Adrenal gland (tissue), 12 donors: ENCODE data around the gene RPL35. TPM values are rescaled to one million over a fixed set of nuclear protein-coding genes. Genes with fewer than 3 reads are reported as not detected.

Experiments used
- DNase-seq, 7 donors: peaks; one replicate each; pipeline ENCODE4 v3.0.0-alpha.2; 2019 to 2020
- H3K27ac ChIP-seq, 5 donors: fragments of 200-600 bp; sonication (generic) in 4 of 5; 1 replicate in 3 of 5; 2 replicates in 2 of 5; pipeline versions ENCODE4 v1.5.1 to v1.8.0; 2016 to 2020; ENCODE audit warnings: mild to moderate bottlenecking in 1 of 5
- H3K27me3 ChIP-seq: fragments of 200-600 bp; 2 replicates; pipeline ENCODE4 v1.8.0; 2021
- H3K36me3 ChIP-seq, 2 donors: fragments of 200-600 bp; replicated peaks in 1 of 2; 1 replicate in 1 of 2; 2 replicates in 1 of 2; pipeline versions ENCODE4 v1.5.1 to v1.8.0; 2018 to 2022
- H3K4me1 ChIP-seq, 2 donors: fragments of 200-600 bp; replicated peaks in 1 of 2; 1 replicate in 1 of 2; 2 replicates in 1 of 2; pipeline versions ENCODE4 v1.5.1 to v1.8.0; 2018 to 2021
- H3K4me3 ChIP-seq, 4 donors: fragments of 200-600 bp; sonication (generic) in 3 of 4; one replicate each; pipeline ENCODE4 v1.5.1; 2016 to 2018
- H3K9me3 ChIP-seq, 3 donors: fragments of 200-600 bp; sonication (generic) in 1 of 3; replicated peaks in 1 of 3; 1 replicate in 2 of 3; 2 replicates in 1 of 3; pipeline versions ENCODE4 v1.5.1 to v1.8.0; 2016 to 2021
- POLR2A ChIP-seq, 2 donors: fragments of 450-650 bp; IDR thresholded peaks; one replicate each; pipeline ENCODE4 v1.6.1; 2017; ENCODE audit warnings: antibody characterized with exemption in 2 of 2, mild to moderate bottlenecking in 2 of 2, moderate library complexity in 1 of 2
- WGBS, 4 donors: extraction: QIAGEN DNeasy Blood & Tissue Kit in 2 of 4; methylation state at CpG; one replicate each; pipeline versions ENCODE4 v1.1.5 to v1.1.7; 2013 to 2017; 5-methylcytosine and 5-hydroxymethylcytosine counted together
- intact Hi-C, 2 donors: fragments of 100-400 bp; cut with DNase I; formaldehyde crosslinking; loops; one replicate each; pipeline versions ENCODE4 v1.14.1 to v1.15.0; 2022 to 2023
- polyA plus RNA-seq, 3 donors: library from polyadenylated mRNA; stranded (reverse); fragments of 200-250 nt in 2 of 3; fragments of 350-450 nt in 1 of 3; fragmentation: Illumina TruSeq in 1 of 3; extraction: RNeasy Lipid Tissue Mini Kit (QIAGEN cat#74804) in 1 of 3; gene quantifications; one replicate each; pipeline ENCODE4 v1.2.3, GENCODE V29; 2013 to 2014
- total RNA-seq, 9 donors: library from RNA; depleted of rRNA in 4 of 9; stranded (reverse); fragments of >200 nt in 4 of 9; fragments of 120-200 nt in 1 of 9; fragmentation: NEBNext Ultra II Directional in 1 of 9; extraction: Animal tissue kit (Norgen Biotek cat#: 25700) in 1 of 9; gene quantifications; one replicate each; pipeline versions ENCODE4 v1.1.0 to v1.2.4, GENCODE V29; 2013 to 2023
- TF ChIP-seq, protein P1 (sequence below), 6 experiments: fragments of 450-650 bp in 4 of 6; fragments of 200-600 bp in 2 of 6; sonication (generic) in 1 of 6; IDR thresholded peaks; 1 replicate in 5 of 6; 2 replicates in 1 of 6; pipeline versions ENCODE4 v1.5.1 to v1.8.0; 2016 to 2021; ENCODE audit warnings: antibody characterized with exemption in 6 of 6, mild to moderate bottlenecking in 2 of 6, moderate library complexity in 1 of 6
- donor health status: healthy with polysubstance abuse.
- donor health status: Bipolar disorder and iron deficiency.
- donor health status: DM: yes; HTN: yes; CAD: no.
- donor health status: DM: no; HTN: no; CAD: no.
- donor health status: DM: no; HTN: no; CAD: no.
- donor health status: DM: yes; HTN: yes; CAD: no.

Gene RPL35
- total and polyA plus RNA-seq, 12 donors = 884 to 4,952 (median 1,541) TPM

DNA sequence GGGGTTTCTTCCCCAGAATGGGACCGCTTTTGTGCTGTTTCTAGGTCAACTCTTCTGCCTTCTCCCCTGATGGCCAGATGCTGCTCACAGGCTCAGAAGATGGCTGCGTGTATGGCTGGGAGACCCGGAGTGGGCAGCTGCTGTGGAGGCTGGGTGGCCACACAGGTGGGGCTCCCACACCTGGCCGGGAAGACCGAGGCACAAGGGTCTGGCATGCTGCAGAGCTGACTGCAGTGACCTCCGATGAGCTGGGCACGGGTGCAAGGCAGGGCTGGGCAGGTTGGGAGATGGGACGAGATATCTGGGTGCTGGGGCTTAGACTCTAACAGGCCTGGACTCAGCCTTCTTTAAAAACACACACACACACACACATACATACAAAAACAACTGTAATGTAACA lies 7.6 kb downstream of the RPL35 start:
- 79 to 90% (median 85%) methylated on average over 6 to 8 of the region's 8 CpGs for WGBS, 4 donors
- Histone ChIP-seq H3K27me3 (no peaks in the 10 kb centered on the region), H3K36me3 (peaks cover 0 to 23% of the 10 kb centered on the region in 2 donors), H3K9me3 (no peaks in the 10 kb centered on the region), H3K4me1 (peaks cover 4 to 19% of the 10 kb centered on the region in 2 donors), H3K4me3 (no peak overlapping the region), H3K27ac (no peak overlapping the region)
- intact Hi-C loops = loop anchor here in 1 of 2 donors (10.0 kb wide), 1 partner anchor 521 kb away; no protein-coding TSS in a partner anchor
- no peak for DNase-seq
- TF ChIP-seq POLR2A (IDR thresholded peaks at IDR 0.05) = no peak
- TF ChIP-seq, protein P1, sequence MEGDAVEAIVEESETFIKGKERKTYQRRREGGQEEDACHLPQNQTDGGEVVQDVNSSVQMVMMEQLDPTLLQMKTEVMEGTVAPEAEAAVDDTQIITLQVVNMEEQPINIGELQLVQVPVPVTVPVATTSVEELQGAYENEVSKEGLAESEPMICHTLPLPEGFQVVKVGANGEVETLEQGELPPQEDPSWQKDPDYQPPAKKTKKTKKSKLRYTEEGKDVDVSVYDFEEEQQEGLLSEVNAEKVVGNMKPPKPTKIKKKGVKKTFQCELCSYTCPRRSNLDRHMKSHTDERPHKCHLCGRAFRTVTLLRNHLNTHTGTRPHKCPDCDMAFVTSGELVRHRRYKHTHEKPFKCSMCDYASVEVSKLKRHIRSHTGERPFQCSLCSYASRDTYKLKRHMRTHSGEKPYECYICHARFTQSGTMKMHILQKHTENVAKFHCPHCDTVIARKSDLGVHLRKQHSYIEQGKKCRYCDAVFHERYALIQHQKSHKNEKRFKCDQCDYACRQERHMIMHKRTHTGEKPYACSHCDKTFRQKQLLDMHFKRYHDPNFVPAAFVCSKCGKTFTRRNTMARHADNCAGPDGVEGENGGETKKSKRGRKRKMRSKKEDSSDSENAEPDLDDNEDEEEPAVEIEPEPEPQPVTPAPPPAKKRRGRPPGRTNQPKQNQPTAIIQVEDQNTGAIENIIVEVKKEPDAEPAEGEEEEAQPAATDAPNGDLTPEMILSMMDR (IDR thresholded peaks at IDR 0.05) = no peak

DNA sequence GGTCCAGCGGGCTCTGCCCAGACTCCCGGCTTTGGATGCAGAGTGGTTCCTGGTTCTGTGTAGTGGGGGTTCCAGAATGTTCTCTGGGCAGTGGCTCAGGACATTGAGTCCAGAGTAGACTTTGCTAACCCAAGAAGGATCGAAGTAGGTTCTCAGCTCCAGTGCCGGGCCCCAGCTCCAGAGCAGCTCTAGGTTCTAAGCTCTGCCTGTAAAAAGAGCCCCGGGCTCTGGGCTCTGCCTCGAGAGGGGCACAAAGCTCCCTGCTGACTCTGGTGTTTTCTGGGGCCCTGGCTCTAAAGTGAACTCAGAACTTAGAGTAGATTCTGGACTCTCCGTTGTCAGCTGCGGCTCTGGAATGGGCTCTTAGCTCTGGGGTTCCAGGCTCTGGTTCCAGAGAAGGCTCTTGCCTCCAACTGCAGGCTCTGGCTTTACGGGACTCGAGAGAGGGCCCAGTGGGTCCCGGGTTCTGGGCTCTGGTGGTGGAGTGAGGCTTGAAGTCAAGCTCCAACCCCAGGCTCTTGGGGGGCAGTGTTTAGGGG lies 8.1 kb downstream of the RPL35 start:
- no peak for DNase-seq
- 72 to 81% (median 74%) methylated on average over 7 to 11 of the region's 11 CpGs for WGBS, 4 donors
- H3K27me3 ChIP-seq = no peaks in the 10 kb centered on the region
- peaks cover 0 to 18% of the 10 kb centered on the region in 2 donors for H3K36me3 ChIP-seq
- intact Hi-C loops = loop anchor here (2.0 to 10.0 kb wide), 3 partner anchors 79 to 521 kb away; no protein-coding TSS in a partner anchor
- peak overlapping the region in 1 of 4 donors; percentile 36 for H3K4me3 ChIP-seq
- H3K4me1 ChIP-seq = peaks cover 4 to 14% of the 10 kb centered on the region in 2 donors
- H3K9me3 ChIP-seq = no peaks in the 10 kb centered on the region
- no peak overlapping the region for H3K27ac ChIP-seq
- TF ChIP-seq, protein P1 (IDR thresholded peaks at IDR 0.05) = no peak
- TF ChIP-seq POLR2A (IDR thresholded peaks at IDR 0.05) = no peak

DNA sequence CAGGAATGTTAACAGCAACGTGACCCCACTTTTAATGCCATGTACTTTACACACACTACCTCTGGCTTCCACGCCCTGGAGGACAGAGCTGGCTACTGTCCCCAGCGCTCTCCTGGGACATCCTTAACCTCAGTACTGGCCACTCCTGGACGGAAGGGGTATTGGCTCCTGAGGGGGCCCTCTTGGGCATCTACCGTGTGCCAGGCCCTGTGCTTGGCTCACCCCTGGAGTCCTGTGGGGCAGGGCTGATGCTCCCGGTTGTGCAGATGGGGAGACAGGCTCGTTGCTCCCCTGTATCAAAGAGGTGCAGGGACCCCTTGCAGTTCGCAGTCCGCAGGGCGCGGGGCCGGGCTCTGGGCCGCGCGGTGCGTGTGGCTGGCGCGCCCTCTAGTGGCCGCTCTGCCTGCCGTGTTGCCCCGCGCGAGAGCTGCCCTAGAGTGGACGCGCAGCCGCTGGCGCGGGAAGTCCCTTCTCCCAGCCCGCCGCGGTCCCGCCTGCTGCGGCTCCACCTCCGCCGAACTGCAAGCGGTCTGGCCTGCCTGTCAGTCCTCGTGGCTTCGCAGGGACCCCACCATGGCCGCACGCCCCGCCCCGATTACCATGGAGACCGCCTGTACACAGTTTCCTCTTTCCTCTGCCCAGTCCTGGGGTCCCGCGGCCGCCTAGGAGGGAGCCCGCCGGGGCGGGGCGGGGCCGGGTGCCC lies 8.8 kb downstream of the RPL35 start, which contains the start of gene WDR38:
TSS of gene WDR38 (plus strand) at position 632 of the 703 bp plus-strand sequence. CDS start 72 bp downstream, outside the sequence.
- H3K36me3 ChIP-seq = peaks cover 0 to 11% of the 10 kb centered on the region in 2 donors
- no peaks in the 10 kb centered on the region for H3K27me3 ChIP-seq
- no peaks in the 10 kb centered on the region for H3K9me3 ChIP-seq
- no peak for TF ChIP-seq POLR2A (IDR thresholded peaks at IDR 0.05)
- TF ChIP-seq, protein P1 (IDR thresholded peaks at IDR 0.05) = peak; percentile 82 to 100 (median 99)
- WGBS, 4 donors = 1% methylated on average over 19 to 51 of the region's 51 CpGs
- no peak within 1 kb of the TSS for H3K27ac ChIP-seq
- intact Hi-C loops = loop anchor here (2.0 to 10.0 kb wide), 3 partner anchors 78 to 522 kb away; no protein-coding TSS in a partner anchor
- DNase-seq = peak; percentile 73 to 87 (median 81)
- peak within 1 kb of the TSS in 2 of 4 donors; percentile 7 to 36 for H3K4me3 ChIP-seq
- H3K4me1 ChIP-seq = peaks cover 4 to 12% of the 10 kb centered on the region in 2 donors

GRCh38 chr9:124852121-124852828 lies 9.5 kb downstream of the RPL35 start:
- Histone ChIP-seq H3K4me1 (peaks cover 4 to 12% of the 10 kb centered on the region in 2 donors), H3K4me3 (peak overlapping the region in 1 of 4 donors; percentile 36), H3K27ac (no peak overlapping the region), H3K27me3 (no peaks in the 10 kb centered on the region), H3K36me3 (peaks cover 0 to 4% of the 10 kb centered on the region in 2 donors), H3K9me3 (no peaks in the 10 kb centered on the region)
- intact Hi-C loops = loop anchor here (2.0 to 10.0 kb wide), 3 partner anchors 77 to 523 kb away; no protein-coding TSS in a partner anchor
- 47 to 72% (median 70%) methylated on average over 5 to 13 of the region's 13 CpGs for WGBS, 4 donors
- no peak for TF ChIP-seq POLR2A (IDR thresholded peaks at IDR 0.05)
- TF ChIP-seq, protein P1 (IDR thresholded peaks at IDR 0.05) = no peak
- DNase-seq = no peak
